Iris pigment epithelial cell (primary cell): ENCODE data around the gene UBL7.

Source experiments
- DNase-seq: peaks from one replicate; pipeline ENCODE4 v3.0.0-alpha.2; 2011; ENCODE audit warnings: low read depth

UBL7 gene

DNA sequence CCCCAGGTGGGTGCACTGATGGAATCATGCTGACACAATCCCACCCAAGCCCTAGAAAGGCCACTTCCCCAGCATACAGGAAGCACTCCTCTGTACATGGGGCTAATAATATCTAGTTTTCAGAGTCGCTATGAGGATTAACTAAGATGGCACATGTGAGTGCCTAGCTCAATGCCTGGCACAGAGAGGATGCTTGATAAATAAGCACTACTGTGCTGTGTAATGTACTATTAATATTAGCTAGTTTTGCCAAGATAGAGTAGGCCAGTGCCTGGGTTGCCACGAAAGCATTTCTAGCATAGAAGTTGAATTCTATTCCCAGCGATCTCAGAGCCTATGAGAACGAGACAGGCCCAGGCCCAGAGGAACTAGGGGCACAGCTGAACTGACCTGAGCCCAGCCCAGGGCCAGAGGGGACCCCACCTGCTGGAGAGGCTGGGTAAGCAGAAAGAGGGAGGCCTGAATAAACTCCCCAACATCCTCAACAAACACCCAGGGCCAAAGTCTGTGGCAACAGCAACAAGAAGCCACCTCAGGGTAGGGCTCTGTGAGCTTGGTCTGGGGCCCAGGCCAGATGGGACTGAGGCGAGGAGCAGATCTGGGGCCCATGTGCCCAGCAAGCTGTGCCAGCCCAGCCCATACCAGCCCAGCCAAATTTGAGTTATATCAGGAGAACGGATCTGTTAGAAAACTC, 19.6 kb downstream of the UBL7 start:
- DNase-seq: no peak

DNA sequence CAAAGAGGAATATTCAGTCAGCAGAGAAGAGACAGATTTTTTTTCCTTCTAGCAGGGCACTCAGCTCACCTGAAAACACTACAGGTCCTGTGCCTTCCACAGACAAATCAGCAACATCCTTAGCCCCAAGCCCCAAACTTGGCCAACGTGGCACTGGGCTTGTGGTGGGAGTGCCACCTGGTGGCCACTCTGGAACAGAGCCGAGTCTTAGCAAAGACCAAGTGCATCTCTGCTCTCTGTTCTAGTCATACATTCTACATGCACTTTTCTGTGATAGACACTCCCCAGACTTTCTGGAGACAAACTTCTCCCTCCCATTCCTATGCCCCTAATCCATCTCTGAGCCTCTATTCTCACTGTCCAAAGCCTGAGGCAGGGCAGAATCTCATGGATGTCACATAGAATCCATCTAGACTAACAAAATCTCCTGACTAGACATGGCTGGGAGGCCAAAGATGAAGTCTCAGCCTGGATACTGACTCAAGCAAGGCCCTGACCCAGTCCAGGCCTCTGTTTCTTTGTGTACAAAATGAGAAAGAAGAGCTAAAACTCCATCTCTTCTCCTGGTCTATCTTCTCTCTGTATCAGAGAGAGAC, 22.1 kb downstream of the UBL7 start:
- DNase-seq: peak; percentile 67

DNA sequence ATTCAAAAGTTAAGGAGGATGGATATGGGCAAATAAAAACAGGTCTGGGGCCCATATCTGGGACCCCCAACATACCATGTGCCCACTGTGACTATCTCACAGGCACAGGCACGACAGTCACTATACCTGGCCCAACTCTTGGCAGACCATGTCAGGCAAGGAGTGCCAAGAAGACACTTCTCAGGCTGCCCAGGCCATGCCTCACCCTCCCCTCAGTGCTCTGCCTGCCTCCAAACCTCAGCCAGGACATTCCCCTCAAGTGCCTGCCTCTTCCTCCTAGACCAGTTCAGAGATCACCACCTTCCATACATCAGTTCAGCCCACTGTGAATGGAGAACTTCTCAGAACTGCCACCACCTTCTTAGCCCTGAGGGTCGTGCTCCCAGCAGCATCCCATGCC, 22.8 kb downstream of the UBL7 start:
- no peak for DNase-seq

DNA sequence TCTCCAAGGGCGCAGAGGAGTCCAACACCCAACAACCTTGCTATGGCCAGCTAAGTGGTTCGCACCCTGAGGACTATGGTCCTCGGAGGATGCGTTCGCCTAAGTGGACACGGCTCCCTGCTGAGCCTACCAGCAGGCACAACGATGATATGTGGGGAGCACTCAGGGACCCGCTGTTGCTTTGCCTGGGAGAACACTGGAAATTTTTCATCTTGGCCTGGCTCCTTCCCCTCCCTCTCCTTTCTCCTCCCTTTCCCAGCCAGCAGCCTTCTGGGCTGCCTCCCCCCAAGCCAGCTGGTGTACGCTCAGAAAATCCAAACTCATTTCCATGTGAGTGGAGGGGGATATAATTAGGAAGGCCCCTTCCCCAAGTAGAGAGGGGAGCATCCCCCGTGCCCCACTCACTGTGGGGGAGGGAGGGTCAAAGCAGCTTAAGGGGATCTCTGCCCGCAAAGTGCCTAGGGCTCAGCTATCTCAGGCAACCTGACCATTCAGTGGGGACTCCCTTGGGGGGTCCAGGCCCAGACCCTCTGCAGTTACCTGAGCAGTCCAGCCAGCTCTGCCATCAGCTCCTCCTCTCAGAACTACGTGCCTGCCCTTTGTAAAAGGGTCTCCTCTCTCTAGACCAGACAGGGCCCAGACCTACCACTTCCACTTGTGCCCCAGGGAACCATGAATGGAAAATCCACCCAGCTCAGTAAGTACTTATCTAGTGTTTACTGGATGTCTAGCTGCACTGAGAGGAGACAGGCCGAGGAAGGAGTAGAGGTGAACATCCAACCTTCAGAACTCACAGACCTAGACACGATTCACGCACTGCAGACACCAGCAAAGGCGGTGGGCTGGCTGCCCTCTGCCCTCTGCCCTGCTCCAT, 26.5 kb downstream of the UBL7 start:
- peak; percentile 13 for DNase-seq

DNA sequence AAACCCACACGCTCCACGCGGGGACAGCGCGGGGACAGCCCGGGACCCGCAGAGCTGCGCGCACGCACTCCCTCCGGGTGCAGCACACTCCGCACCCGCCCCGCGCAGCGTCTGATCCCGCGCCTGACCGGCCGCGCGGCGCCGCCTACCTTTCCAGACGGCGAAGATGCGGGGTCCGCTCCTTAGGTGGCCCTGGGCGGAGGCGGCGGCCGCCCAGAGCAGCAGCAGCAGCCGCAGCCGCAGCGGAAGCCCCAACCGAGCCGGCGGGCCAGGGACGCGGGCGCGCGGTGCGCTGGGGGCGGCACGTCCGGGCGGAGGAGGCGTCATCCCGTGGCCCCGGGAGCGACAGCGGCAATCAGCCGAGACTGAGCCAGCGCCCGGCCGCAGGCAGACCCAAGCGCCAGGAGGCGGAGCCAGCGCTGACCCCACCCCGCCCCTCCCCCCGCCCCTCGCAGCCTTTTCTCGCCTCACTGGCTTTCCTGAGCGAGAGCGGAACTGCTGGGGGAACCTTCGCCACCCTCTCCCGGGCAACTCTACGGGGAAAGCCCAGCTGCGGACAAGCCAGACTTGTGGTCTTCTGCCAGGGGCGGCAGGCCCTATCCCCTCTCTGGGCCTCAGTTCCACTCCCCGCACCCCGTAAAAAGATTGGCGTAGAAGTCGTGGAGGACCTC, 27.2 kb downstream of the UBL7 start, which contains the start of gene SEMA7A:
TSS of gene SEMA7A (minus strand) at position 367 of the 671 bp plus-strand sequence. CDS start at position 327, 40 bp downstream.
- peak; percentile 51 for DNase-seq

DNA sequence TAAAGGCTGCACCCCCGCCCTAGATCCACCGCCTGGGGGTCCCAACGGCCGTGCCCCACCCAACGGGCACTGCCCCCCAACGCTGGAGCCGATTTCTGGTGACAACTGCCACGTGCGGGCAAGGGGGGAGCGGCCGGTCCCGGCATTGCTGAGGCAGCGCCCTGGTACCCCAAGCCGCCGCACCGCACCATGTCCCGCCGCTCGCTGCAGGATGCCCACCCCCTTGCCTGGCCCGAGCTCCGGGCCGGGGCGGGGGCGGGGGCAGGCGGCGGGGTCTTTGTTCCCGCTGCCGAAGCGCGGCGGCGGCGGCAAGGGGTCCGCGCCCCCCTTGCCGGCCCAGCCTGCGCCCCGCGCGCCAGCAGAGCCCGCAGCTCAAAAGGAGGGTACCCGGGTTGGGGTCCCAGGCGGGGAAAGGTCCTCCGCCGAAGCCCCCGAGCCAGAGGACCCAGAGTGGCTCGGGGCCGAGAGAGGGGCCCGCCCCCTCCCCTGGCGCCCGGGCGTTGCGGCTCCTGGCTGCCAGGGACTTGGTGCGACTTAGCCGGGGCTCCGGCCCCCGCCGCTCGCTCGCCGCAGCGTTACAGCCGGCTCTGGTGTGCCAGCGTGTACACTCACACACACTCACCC, 27.9 kb downstream of the UBL7 start:
- no peak for DNase-seq

DNA sequence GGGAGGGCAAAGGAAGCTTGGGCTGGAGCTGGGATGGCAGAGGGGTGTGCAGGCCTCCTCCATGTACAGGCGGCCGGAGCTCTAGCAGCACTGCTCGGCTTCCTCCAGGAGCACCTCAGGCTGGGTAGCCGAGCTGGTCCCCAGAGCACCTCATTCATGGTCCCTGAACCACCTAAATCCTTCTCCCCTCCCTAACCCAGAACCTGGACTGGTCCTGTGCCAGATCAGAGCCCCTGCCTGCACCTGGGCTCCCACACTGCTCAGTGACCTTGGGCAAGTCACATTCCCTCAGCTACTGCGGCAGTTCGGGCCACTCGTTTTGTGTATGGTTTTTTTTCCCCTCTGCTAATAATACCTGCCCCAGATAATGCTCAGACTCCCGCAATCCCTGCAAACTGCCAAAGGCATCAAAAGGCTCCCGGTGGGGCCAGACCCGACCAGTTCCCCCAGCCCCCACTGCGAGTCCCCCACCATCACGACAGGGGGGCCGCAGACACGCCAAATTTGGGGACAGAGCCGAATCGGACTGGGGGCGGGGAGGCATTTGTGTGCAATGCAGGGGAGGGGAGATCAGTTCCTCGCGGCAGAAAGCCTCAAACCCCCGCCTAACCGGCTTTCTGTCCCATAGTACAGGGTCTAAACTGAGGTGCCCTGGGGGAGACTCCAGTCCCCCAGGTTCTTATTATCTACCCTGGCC, 28.5 kb downstream of the UBL7 start:
- no peak for DNase-seq

DNA sequence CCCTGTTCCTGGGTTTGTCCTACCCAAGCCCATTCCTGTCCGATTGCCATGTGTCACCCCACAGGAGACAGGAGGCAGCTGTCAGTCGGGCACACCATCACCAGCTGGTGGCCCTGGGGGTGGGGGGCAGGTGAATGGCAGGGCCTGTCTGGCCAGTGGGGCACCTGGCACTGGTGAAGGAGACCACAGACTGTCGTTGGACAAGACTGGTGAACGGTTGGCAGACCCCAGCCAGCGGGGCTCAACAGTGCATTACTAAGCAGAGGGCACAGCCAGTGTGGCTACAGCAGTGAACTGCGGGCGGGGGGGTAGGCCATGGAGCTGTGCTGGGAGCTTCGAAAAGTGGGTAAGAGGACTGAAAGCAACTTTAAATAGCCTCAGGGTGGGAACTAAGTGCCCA, 29.3 kb downstream of the UBL7 start:
- DNase-seq: no peak

DNA sequence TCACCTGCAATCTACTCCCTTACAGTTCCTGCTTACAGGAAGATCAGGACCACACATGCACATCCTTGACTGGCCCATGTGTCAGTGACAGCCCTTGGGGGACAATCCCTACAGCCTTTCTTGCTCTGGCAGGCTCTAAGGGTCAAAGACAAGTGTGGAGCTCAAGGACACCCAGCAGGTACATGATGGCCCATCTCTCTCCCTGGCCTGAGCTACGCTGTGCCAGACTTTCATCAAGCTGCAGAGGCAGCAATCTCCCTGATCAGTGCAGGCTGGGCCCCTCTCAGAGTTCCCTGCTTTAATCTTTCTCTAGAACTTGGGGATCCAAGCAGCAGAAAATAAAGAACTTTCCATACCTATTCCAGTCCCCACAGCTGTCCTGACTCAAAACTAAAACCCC, 29.8 kb downstream of the UBL7 start:
- DNase-seq: no peak

DNA sequence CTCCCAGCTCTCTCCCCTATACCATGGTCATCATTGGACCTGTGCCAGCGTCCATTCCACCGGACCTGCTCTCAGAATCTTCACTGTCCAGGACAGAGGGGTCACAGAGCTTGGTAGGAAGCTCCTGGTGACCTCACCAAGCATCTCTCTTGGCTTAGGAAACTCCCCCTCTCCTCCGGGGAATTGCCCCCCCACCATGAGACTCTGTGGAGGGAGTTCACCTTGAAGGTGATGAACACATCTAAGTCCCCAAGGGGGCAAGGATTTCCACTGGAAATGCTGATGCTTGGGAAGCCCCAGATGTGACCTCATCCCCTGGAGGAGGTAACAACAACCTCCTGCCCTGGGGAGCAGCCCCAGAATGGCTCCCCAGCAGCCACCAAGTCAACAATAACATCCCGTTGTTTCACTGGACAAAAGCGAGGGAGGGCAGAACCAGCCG, 30.4 kb downstream of the UBL7 start:
- no peak for DNase-seq

DNA sequence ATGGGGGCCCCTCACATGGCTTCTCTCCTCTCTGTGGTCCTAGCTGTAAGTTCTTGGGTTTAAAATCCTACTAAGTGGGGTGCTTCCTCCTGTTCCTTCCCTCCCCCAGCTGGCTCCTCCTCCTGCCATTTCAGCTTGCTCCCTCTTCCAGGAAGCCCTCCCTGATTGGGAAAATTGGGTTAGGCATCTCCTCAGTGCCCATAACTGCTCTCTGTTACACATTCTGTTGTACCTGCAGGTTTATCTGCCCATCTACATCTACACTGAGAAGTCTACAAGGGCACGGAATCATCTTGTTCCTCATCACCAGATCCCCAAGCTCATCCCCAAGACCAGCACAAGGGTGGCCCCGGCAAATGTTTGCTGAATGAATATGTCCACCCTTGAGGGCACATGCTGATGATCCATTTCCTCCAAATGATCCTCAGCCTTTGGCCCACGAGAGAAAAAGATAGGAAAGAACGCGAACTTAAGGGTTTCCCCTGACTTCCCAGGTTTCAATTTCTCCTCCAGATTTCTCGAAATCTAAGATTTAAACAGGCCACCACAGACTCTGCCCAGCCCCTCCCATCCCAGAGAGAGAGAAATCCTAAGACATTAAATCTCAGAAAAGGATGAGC, 31.1 kb downstream of the UBL7 start:
- DNase-seq: no peak

DNA sequence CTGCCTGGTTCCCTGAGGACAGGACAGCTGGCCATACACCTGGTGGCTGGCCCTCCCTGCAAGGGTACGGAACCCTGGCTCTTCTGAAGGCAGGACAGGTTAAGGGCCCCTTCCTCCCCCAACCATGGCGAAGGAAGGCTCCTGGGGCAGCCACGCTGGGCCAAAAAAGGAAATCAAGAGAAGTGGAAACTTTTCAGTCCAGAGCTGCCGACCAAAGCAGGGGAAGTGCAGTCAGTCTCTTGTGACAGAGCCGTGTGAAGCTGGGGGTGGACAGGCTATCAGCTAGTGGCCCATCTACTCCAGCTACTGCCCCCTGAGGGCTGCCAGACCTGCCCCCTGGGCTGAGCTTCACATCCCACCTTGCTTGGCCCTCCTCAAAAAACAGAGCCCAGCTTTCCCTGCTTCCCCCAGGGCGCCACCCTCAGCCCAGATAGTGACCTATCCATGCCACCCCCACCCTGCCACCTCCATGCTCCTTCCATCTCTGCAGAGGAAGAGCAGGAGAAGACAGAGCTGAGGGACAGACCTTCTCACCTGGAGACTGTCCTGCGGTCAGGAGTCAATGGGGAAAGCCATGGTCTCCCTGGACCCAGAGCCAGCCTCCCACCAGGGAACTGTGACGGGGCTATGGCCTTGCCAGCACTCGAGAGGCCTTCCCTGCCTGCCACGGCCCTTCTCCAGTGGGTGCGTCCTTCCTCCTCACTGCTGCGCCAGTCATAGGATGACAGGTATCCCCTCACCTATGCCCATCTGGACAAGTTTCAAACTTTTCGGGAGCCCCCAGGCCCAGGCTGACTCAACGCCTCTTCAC, 31.8 kb downstream of the UBL7 start:
- no peak for DNase-seq

DNA sequence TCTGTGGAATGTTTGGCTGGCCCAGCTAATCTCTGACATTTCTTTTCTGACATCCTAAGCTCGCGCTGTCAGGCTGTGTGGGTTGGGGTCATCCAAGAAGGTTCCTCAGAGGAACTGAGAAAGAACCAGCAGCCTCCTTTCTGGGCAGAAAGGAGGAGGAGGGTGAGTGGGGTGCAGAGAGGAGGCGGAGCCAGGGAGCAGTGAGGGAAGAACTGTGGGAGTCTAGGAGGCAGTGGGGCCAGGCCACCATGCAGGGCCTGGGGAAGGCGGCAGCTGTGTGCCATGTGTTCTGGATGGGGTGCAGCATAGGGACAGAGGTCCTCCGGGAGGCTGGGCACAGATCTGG, 32.5 kb downstream of the UBL7 start:
- DNase-seq: no peak

DNA sequence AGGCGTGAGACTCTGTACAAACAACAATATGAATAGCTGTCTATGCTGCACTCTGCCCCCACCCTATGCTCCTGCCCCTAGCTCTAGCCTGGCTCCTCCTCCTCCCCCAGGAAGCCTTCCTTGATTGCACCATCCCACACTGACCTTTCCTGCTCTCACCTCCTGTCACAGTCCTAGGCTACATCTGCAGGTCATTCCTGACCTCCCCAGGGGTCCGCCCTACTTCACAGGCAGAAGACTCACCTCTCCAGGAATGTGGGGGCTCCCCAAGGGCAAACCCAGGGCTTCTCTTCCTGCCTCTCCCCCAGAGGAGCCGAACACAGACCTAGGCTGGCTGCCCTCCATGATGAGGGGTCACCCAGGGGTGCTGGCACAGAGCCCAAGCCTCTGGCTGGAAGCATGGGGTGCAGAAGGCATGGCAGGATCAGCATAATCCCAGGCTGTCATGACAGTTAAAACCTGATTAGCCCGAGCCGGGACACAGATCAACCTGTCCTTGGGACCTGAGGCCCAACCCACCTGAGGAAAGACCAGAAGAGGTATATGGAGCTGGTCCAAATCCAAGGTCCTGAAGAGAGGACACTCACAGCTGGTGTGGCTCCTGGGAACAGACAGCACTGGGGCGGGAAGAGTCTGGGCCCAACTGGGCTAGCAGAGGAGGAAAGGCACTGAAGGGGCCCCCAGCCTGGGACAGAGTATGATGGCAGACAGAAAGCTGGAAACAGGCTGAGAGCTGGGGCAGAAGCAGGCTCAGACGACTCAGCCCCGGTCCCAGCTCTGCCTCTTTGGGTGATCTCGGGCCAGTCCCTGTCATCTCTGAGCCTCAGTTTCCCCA, 33.1 kb downstream of the UBL7 start:
- no peak for DNase-seq

DNA sequence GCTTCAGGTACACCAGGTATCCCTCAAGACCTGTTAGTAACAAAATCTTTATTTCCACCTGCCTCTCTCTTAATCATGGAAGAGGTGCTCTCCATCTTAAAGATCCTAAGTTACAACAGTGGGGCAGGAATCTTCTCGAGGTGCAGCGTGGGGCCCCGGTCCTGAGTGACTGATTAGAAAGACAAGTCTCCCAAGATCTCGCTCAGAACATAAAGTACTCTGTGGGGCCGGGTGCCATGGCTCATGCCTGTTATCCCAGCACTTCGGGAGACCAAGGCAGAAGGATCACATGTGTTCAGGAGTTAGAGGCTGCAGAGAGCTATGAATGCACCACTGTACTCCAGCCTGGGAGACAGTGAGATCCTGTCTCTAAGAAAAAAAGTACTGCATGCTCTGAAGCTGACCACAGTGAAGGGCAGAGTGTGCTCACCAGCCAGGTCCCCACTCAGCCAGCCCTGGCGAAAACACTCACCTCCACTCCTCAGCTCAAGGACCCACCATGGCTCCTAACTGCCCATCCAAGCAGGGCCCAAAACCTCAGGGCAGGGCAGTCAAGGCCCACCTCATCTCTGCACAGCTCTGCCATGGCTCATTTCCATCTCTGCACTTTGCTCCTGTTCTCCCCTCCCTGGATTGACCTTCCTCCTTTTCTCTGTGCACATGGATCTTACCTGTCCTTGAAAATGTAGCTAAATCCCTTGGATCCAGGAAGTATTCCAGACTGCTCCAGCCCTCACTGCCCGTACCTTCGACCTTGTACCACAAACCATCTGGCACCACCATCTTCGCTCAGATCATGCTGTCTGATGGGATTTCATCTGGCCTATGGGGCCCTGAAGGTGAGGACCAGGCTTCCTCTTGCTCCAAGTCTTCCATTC, 34.3 kb downstream of the UBL7 start:
- no peak for DNase-seq

DNA sequence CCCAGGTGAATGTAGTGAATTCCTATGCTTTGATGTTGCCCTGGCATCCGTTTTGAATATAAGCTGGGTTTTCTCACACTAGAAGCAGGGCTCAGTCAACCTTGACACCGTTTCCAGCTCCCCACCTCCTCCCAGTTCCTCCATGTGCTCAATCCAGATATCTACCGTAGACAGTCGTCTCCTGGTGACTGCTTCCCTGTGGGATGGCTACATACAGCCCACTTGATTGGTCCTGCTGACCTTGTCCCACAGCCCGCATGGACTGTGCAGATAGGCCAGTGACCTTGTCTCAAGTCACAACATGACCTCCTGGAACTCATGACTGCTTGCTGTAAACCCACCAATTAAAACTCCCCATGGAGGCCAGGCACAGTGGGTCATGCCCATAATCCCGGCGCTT, 35.3 kb downstream of the UBL7 start:
- DNase-seq: no peak

DNA sequence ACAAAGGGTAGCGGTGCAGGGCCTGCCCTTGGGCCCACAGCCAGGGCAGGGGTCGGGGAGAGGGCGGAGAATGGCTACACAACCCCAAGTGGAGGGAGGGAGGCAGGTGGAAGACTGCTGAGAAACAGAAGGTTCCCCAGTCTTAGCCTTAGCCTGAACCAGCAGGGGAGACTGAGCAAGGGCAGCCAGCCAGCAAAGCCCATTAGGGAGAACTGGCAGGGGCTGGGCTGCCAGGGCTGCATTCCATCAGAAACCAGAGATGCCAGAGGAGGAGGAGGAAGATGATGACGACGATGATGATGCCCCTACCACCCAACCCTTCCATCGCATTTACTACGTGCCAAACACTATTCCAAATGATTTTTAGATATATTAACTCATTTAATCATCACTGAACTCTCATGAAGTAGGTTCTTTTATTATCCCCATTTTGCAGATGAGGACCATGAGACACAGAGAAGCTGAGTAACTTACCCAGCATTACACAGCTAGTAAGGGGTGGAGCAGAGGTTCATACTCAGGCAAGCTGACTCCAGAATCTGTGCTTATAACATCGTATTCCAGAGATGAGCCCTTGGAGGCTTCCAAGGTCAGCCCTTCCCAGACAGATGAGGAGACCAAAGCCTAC, 35.9 kb downstream of the UBL7 start:
- no peak for DNase-seq
